ENCODE results near the gene ATF2.

DNA sequence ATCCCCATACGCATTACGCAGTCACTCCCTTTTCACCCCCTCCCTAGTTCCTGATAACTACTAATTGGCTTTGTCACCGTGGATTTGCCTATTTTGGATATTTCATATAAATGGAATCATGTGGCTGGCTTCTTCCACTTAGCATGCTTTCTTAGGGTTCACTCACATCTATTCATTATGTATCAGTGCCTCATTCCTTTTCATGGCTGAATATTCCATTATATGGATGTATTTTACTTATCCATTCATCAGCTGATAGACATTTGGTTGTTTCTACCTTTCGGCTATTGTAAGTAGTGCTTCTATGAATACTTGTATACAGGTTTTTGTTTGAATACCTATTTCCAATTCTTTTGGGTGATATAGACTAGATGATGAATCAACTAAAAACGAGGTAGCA is 8.6 kb upstream of the ATF2 start:
- TF ChIP-seq EZH2 (IDR thresholded peaks at IDR 0.05) (no peak), POLR2AphosphoS5 (IDR thresholded peaks at IDR 0.05; ENCODE audit: borderline replicate concordance, low read depth, low read length) (no peak)
